Mucosa of gallbladder (tissue), 1 donor: ENCODE results near the gene OLFM1. TPM values are rescaled to one million over a fixed set of nuclear protein-coding genes. Genes with fewer than 3 reads are reported as not detected.

Experiments
- DNase-seq: peaks from one replicate; pipeline ENCODE4 v3.0.0-alpha.2; 2020; ENCODE audit warnings: low spot score
- total RNA-seq: library from RNA; stranded (reverse); gene quantifications from one replicate; pipeline ENCODE4 v1.2.1, GENCODE V29; 2021
- donor health status: DM: no; HTN: no; CAD: no.

Gene OLFM1
- total RNA-seq: 13.4 TPM

DNA sequence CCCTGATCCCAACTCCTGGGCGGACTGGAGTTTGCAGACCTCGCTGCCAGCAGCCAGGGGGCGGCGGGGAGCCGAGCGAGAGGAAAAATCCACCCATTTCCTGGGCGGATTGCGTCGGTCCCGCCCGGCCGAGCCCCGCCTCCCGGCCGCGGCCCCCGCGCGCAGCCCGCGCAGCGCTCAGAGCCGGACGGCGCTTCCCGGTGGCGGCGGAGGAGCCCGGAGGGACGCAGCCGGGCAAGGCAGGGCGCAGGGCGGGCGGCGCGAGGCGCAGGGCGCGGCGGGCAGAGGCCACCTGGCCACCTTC lies at the start of gene OLFM1:
OLFM1 (plus strand) TSS at position 180 of the 304 bp plus-strand sequence. CDS start 322 bp downstream, outside the sequence.
- peak; percentile 62 for DNase-seq

DNA sequence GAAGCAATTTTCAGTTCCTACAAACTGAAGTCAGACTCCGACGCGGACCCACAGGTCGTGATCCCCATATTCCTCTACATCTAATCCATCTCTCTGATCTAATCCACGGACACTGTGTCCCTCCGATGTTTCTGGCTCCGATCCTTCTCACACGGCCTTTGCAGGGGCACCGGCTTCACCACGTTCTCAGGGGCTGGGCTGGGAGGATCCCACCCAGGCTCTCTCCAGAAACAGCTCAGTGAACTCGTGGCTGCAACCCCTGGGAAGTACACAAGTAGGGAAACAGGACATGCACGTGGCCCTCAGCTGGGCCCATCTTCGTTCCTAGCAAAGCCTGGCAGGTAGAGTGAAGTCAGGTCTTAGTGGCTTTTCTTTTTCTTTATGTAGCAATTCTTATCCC lies 49.1 kb upstream of the OLFM1 start:
- DNase-seq: no peak

DNA sequence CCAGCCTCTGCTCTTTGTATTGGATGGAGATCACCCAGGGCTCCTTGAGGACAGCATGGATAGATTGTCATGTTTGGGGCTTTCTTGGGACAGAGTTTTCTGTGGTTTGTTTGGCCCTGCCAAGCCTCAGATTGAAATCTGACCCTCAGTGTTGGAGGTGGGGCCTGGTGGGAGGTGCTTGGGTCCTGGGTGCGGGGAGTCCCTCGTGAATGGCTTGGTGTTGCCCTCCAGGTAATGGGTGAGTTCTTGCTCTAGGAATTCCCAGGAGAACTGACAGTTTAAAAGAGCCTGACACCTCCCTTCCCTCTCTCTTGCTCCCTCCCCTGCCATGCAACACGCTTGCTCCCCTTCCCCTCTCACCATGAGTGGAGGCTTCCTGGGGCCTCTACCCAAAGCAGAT lies 48.6 kb upstream of the OLFM1 start:
- no peak for DNase-seq

DNA sequence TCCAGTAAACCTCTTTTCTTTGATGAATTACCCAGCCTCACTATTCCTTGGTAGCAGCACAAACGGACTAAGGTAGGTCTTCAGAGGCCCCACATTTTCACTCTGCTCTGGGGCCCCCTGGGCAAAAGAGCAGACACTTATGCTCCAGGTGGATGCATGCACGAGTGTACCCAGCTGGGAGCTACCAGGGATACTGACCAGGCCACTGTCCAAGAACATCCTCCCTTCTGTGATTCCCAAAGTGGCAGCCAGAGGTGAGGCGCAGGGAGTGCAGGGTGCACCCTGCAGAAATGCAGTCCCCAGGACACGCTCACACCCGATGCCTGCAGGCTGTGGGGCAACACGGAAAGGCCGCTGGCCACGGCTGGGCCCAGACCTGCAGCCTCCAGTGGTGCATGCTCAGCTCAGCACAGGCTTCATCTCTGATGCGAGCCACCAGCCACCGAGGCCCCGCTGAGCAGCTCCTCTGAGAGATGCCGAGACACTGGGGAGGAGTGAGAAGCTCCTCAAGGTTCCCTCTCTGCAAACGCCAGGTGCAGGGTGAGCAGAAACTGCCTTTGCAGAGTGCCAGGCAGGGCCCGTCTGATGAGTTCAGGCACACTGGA lies 48.1 kb upstream of the OLFM1 start:
- DNase-seq: no peak

DNA sequence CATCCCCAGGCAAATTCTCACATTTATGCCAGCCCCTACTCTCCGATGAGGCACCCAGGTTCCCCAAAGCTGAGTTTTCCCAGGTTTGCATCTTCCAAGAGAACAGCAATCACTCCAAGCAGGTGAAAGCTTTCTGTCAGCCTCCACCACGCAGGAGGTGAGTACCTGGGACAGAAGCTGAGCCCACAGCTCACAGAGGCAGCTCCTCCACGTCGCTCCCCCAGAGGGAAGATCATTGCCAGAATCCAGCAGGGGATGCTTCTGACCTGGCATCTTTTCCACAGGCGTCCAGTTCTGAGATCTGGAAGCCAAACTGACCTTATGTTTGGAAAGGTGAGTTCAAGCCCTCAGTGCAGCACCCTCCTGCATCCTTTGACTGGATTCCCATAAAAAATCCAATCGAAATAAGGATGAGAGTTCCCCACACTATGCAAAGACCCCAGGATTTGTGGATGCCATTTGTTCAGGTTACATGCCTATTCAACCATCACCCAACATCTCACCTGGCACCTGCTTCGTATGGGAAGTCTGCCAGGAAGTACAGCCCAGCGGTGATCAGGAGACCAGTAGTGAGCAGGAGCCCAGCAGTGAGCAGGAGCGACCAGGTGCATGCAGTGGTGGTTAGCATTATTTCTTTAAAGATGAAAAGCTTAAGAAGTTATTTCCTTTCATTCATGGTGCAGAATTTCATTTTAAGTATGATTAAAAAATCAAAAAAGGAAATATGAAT lies 47.4 kb upstream of the OLFM1 start:
- no peak for DNase-seq

DNA sequence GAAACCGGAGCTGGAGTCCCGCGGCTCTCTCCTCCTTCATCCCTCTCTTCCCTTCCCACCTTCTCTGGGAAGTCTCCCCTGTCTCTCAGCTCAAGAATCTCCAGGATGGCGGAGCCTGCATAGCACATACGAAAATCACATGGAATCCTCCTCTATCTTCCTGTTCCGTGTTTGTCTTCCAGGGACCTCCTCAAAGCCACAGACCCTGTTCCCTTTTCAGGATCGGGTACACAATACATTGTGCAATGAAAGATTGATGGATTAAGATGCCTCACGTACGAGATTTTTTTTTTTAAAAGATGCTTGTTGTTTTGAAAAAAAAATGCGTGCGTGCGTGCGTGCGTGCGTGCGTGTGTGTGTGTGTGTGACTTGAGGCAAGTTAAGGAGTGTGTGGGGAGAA lies 46.6 kb upstream of the OLFM1 start:
- no peak for DNase-seq

DNA sequence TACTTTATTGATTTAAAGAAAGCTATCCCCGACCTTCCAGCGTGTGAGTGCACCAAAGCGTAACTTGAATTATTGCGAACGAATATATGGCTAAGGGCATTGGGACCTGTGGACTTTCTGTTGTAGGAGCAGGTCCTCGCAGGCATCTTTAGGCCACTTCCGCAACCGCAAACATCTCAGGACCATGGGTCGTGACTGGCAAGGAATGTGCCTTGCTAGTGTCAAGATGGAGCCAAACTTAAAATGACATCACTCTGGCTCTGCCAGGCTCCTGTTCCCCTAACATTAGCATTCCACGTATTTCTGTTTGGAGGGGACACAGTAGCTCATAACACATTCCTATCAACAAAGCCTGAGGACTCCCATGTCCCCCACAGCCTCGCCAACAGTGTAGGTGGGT lies 44.1 kb upstream of the OLFM1 start:
- DNase-seq: no peak

DNA sequence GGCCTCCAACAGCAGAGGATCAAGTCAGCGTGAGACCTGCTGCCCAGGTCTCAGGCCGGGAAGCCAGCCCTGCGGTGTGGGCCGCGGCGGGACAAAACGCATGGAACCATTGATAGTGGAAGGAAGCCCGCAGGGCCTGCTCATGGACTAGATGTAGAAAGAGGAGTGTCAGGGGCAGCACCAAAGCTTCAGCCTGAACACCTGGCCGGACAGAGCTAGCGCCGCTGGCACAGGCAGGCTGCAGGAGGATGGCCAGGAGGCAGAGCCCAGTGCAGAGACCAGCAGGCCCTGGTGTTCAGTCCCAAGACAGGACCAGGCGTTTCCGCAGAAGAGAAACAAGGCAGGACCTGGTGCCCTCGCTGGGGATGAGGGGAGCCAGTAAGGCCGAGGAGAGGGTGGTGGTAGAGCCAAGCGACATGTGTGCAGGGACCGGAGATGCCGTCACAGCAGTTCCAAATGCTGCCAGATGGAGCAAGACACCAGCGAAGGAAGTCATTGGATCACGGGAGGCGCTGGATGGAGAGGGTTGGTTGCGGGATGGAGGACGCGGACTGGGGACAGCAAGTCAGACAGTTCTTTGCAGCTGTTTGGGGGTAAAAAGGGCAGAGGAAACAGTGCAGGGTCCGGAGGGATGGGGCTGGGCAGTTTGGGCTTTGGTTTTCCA lies 42.1 kb upstream of the OLFM1 start:
- DNase-seq: no peak

DNA sequence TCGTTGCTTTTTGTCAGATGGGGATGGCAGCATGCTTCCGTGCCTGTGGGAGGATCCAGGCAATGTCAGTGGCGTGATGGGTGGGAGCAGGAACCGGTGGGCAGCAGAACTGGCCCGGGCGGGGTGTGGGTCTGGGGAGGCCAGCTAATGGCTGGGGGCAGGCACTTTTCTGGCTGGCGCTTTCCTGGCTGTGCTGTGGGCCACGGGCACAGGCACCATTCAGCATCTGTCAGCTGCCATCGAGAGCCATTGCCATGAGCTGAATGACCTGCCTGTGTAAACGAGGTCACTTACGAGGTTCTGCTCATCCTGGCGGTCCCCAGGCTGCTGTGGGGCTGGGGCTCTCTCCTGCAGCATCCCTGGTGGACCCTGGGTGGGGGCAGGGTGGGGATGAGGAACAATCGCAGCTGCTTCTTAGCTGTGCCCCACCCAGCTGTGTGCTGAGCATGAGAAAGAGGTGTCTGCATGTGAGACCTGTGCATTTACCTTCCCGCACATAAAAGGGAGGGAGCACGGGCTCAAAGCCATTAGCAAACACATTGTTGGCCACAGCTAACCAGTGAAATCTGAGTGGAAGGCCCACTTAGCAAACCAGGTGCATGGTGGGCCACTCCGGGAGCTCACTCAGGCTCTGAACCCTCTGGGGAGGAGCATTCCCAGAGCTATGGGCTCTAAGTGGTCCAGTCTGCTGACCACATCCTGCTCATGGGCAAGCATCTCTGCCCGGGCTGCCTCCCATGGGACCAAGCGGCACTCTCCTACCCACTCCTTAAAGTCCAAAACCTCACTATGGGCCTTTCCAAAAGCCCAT lies 41.3 kb upstream of the OLFM1 start:
- DNase-seq: no peak

DNA sequence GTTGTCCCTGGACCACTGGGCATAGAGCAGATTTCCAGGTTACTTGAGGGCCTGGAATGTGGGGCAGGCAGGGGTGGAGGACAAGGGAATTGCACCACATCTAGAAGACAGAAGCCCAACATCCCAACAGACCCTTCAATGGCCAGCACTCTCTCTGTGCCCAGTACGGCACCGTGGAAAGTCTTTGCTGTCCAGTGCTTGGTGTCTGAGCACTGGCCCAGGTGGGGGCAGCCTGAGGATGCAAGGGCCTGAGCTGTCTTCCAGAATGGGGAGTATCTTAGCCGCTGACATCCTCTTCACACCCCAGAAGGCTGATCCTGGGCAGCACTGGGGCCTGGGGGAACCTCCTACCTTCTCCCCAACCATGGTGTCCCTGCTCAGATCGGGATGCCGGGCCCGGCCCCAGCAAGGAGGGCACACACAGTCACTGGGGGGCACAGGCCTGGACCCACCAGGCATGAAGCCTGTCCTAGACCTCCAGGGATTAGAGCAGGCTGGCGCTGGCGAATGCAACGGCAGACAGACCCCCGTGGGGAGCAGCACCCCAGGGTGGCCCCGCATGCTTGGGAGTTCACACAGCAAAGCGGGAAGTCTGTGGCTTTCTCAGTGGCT lies 40.6 kb upstream of the OLFM1 start:
- DNase-seq: no peak

DNA sequence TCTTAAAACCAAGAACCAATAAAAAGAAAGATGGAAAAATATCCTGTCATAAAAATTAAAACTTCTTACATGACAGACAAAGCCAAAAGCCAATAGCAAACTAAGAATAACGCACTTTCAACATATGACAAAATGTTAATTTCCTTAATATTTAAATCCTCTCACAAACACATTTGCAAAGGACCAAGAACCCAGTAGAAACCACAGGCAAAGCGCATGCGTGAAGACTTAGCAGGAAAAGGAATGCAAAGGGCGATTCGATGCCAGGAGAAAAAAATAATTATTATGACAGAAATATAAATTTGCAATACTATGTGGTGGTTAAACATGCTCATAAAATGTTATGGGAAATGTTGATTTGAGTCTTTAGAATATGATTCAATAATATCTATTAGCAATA lies 39.9 kb upstream of the OLFM1 start:
- no peak for DNase-seq

DNA sequence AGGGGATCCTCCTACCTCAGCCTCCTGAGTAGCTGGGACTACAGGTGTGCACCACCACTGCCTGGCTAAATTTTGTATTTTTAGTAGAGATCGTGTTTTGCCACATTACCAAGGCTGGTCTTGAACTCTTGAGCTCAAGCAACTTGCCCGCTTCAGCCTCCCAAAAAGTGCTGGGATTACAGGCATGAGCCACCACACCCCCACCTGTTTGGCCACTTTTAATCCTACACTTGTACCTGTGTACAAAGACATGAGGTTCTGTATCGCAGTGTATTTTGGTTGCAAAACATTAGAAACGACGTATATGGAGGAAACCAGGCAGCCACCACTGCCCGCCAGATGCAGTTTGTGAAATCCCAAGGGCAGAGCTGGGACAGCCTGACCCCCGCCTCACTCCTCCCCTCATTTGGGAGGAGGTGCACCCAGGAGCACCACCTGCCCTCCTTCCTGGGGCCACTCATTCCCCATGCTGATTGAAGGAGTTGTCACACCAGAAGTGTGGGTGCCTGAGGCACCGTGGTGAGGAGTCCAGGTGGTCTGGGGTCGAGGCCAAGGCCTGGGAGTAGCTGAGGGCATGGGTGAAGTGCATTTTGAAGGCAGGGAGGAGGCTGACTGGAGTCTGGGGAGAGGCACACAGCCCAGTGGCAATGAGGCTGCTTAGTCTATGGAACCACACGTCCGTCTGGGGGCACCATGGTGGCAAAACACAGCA lies 39.3 kb upstream of the OLFM1 start:
- DNase-seq: no peak

DNA sequence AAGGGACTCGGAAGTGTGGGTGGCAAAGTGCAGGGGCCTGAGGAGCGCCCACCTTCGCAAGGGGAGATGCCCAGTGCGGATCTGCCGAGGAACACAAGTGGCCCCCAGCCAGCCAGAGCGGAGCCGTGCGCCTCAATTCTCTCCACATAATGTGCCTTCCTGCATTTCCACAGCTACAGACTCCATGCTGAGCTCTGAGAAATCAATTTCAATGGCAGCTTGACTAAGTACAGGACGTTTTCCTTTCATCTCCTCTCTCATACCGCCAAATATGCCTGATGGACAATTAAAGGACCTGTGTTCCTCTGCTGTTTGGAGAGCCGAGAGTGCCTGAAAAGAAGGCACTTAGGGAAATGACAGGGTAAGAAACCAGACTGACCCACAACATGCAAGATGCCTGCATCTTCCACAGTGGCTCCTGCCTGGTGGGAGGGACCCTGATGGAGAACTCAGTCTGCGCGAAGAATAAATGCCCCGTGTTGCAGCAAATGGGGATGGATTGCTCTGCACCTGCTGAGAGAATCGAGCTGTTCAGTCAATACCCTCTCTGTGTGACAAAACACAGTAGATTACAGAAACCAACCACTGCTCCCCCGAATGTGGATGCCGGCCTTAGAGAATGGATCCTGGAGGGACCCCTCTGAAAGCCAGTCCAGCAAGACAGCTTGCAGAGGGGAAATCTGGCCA lies 38.6 kb upstream of the OLFM1 start:
- DNase-seq: no peak

DNA sequence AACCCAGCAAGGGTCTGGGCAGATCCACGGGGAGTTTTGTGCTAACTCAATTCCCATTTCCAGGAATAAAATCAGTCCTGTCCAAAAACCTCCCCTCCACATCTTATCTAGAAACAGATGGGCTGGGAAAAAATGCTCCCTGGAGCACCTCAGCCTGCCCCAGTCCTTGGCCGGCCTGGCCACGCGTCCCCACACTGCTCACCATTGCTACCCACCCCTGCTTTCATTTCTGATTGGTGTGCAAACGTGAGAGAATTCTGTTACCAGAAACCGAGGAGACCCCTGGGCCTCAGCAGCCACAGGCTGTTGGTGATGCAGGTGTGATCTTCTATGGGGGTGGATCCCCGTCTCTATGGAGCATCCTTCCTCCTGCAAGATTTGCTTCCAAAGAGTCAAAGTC lies 38.0 kb upstream of the OLFM1 start:
- no peak for DNase-seq

DNA sequence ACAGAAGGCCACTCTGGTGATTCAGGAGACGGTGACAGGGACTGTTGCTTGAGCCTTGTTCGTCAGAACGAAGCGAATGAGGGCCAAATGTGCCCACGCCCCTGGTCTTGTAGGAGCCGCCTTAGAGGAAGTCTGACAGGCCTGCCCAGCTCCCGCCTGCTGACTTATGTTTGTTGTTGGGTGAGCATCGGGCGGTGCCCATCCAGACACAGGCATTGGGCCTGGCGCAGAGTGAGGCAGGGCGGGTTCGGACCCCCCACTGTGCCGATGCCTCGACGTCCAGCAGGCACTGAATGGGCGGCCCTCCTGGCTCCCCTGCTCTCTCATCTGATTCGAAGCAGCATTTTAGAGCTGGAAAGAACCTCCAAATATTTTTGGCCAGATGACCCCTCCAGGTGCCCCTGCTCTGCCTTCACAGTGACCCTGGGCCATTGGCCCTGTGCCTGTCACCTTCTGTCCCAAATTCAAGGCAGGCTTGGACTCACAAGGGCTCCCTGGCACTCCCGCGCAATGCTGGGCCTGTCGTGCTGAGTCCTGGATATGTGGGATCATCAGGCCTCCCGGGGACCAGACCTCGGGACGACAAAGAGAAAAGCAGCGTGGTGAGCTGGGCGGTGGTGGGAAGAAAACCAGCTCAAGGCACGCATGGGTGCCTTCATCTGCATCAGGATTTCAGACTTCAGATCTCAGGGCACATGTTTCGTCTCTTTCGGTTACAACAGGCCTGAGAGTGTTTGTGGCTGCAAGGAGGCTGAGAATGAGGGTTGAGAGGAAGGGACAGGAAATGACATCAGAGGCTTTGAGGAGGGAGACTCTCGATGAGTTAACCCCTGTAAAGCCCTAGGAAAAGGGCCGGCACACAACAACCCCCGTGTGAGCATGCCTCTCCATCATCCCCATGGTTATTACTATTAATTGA lies 37.1 kb upstream of the OLFM1 start:
- DNase-seq: no peak

DNA sequence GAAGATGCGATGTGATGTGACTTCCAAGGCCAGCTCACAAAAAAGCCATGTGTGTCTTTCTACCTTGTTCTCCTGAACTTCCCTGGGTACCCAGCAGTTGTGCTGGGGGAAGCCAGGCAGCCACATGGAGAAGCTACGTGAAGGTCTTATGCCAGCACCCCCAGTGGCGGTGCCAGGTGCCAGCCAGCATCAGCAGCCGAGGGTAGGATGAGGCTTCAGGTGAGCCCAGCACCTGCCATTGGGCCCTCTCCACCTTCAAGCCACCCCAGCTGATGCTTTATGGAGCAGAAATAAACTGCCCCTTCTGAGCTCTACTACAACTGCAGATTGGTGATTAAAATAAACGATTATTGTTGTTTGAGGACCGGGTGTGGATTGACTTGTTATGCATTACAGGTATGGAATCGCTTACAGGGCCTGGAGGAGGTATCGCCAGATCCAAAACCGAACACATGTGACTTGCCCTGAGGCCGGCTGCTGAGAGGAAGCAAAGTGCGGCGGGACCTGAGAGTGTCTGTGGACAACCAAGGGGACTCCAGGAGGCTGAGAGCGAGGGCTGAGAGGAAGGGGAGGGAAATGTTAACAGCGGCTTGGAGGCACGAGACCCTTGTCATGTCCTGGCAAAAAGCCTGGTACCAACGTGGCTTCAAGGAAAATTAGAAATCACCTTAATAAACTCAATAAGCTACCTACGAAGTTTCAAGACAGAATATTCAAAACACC lies 36.0 kb upstream of the OLFM1 start:
- DNase-seq: no peak

DNA sequence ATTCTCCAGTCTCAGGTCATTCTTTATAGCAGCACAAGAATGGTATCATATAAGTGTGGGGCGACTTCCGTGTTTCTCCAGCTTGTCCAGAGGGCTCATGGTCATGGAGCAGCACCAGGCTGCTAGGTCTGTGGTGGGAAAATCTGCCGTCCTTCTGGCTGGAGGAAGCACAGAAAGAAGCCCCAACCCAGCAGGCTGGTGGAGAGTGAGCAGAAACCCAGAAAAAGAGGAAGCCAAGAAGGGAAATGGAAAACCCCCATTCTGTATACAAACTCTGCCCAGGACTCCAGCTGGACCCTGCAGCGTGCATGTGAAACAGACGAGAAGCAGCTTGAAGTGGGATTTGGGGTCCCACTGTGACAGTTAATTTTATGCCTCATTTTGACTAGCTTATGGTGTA lies 34.3 kb upstream of the OLFM1 start:
- DNase-seq: no peak

DNA sequence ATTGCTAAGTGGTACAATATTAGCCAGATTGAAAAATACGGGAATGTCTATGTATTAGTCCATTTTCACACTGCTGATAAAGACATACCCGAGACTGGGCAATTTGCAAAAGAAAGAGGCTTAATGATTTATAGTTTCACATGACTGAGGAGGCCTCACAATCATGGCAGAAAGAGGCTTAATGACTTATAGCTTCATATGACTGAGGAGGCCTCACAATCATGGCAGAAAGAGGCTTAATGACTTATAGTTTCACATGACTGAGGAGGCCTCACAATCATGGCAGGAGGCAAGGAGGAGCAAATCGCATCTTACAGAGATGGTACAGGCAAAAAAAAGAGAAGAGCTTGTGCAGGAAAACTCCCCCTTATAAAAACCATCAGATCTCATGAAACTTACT lies 32.3 kb upstream of the OLFM1 start:
- DNase-seq: no peak

DNA sequence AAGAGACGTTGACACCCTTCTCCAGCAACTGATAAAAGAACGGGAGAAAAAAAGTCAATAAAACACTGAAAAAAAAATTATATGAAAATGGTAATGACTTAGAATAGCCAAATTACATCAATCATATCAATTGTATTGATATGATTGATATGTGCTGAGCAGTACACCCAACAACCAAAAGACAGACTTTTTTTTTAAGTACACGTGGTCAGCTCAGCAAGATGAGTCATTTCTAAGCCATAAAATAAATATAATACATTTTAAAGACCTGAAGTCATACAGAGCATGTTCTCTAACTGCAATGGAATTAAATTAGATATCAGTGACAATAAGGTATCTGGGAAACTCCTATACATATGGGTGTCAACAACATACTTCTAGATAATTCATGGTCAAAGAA lies 30.9 kb upstream of the OLFM1 start:
- no peak for DNase-seq
